K562 (cell line): ENCODE data around the gene HPCA. TPM values are rescaled to one million over a fixed set of nuclear protein-coding genes. Genes with fewer than 3 reads are reported as not detected.

Experiments
- ATAC-seq: fragments of 200-7000 bp; cut with Tn5 transposase; 3 replicates; pipeline ENCODE4 v1.9.1; 2020; ENCODE audit warnings: moderate library complexity
- BruUV-seq: library from RNA; stranded (reverse); fragments of 400-500 nt; replicated peaks from 2 replicates; lab custom pipeline; 2021; lab: Mats Ljungman, UMichigan
- CTCF ChIA-PET: fragments of 300-600 bp; formaldehyde crosslinking; extraction: SDS; loops from one replicate; lab custom pipeline; 2021; ENCODE audit warnings: low intra/inter-chr PET ratio; lab: Yijun Ruan, JAX
- POLR2A ChIA-PET: fragments of 300-600, 350-650 bp; sonication (Branson Sonifier 250); formaldehyde crosslinking; extraction: SDS; loops from one replicate; lab custom pipeline; 2021; ENCODE audit warnings: antibody characterized with exemption, inconsistent platforms; lab: Yijun Ruan, JAX
- DNase-seq, 4 experiments: peaks; one replicate each; pipeline versions ENCODE4 v3.0.0 to v3.0.0-alpha.2; 2011 to 2018; ENCODE audit warnings: low spot score in 3 of 4, mixed read lengths in 3 of 4; ENCODE audit errors: extremely low read depth in 1 of 4
- FAIRE-seq: peaks from 2 replicates; lab custom pipeline; 2011; peaks lifted over from hg19 to GRCh38; lab: Jason Lieb, UNC
- H2AFZ ChIP-seq: 2 replicates; pipeline ENCODE4 v1.6.0; 2011; ENCODE audit warnings: low read depth, low read length, control low read depth, inconsistent platforms
- H3K27ac ChIP-seq: fragments of 200-600 bp; 3 replicates; pipeline ENCODE4 v1.8.0; 2011; ENCODE audit warnings: low read depth, mild to moderate bottlenecking, control low read depth, inconsistent platforms, low read length, moderate library complexity, mixed read lengths; ENCODE audit errors: extremely low read depth
- H3K27me3 ChIP-seq, 2 experiments: fragments of 300-600 bp in 1 of 2; 2 replicates in 1 of 2; 3 replicates in 1 of 2; pipeline versions ENCODE4 v1.6.0 to v1.8.0; 2011; ENCODE audit warnings: inconsistent platforms in 2 of 2, low read length in 2 of 2, mild to moderate bottlenecking in 1 of 2, mixed read lengths in 1 of 2, moderate library complexity in 1 of 2; ENCODE audit not compliant: control insufficient read depth in 2 of 2, insufficient read depth in 2 of 2
- H3K36me3 ChIP-seq: fragments of 300-600 bp; 3 replicates; pipeline ENCODE4 v1.8.0; 2011; ENCODE audit warnings: mild to moderate bottlenecking, low read length, inconsistent platforms; ENCODE audit not compliant: control insufficient read depth, insufficient read depth
- H3K4me1 ChIP-seq, 2 experiments: fragments of 200-600 bp in 1 of 2; replicated peaks in 1 of 2; 2 replicates in 1 of 2; 3 replicates in 1 of 2; pipeline versions ENCODE4 v1.5.1 to v1.8.0; 2011; ENCODE audit warnings: inconsistent platforms in 2 of 2, low read length in 2 of 2, mild to moderate bottlenecking in 1 of 2, mixed read lengths in 1 of 2, moderate library complexity in 1 of 2; ENCODE audit not compliant: control insufficient read depth in 2 of 2, insufficient read depth in 2 of 2
- H3K4me2 ChIP-seq: 2 replicates; pipeline ENCODE4 v1.6.1; 2011; ENCODE audit warnings: low read length, control low read depth, inconsistent platforms, mixed read lengths; ENCODE audit not compliant: insufficient read depth
- H3K4me3 ChIP-seq: fragments of 200-600 bp; sonication (generic), shearing (Covaris generic); 2 replicates; pipeline ENCODE4 v1.5.1; 2016; ENCODE audit warnings: control low read depth, inconsistent platforms
- H3K79me2 ChIP-seq: fragments of 200-600 bp; 3 replicates; pipeline ENCODE4 v1.8.0; 2011; ENCODE audit warnings: low read length, inconsistent platforms; ENCODE audit not compliant: control insufficient read depth, insufficient read depth
- H3K9ac ChIP-seq, 2 experiments: 2 replicates each; pipeline versions ENCODE4 v1.6.0 to v1.6.1; 2011; ENCODE audit warnings: low read depth in 2 of 2, low read length in 2 of 2, control low read depth in 1 of 2, inconsistent platforms in 1 of 2, mild to moderate bottlenecking in 1 of 2, mixed read lengths in 1 of 2; ENCODE audit not compliant: insufficient read depth in 1 of 2
- H3K9me1 ChIP-seq: one replicate; pipeline ENCODE4 v1.6.0; 2011; ENCODE audit warnings: inconsistent platforms, mild to moderate bottlenecking, low read length, moderate library complexity; ENCODE audit not compliant: control insufficient read depth, insufficient read depth
- H3K9me3 ChIP-seq: replicated peaks from 2 replicates; pipeline ENCODE4 v1.5.1; 2011; ENCODE audit warnings: low read depth, low read length, inconsistent platforms; ENCODE audit not compliant: control insufficient read depth, insufficient read depth
- H4K20me1 ChIP-seq: replicated peaks from 2 replicates; pipeline ENCODE4 v1.6.1; 2011; ENCODE audit warnings: low read length, inconsistent platforms, mixed read lengths; ENCODE audit not compliant: control insufficient read depth, insufficient read depth
- ADNP ChIP-seq: fragments of 200-800 bp; sonication (Bioruptor generic); IDR thresholded peaks from 2 replicates; pipeline ENCODE4 v1.6.1; 2016; ENCODE audit warnings: missing genetic modification characterization, missing compliant biosample characterization
- BCL6 ChIP-seq: fragments of 250-450 bp; sonication (Bioruptor Pico); IDR thresholded peaks from 2 replicates; pipeline ENCODE4 v1.4.0; 2020
- BCOR ChIP-seq: fragments of 450-650 bp; IDR thresholded peaks from 2 replicates; pipeline ENCODE4 v1.6.1; 2016
- CHD4 ChIP-seq: fragments of 200-600 bp; sonication (generic); IDR thresholded peaks from 3 replicates; pipeline ENCODE4 v1.6.1; 2012; ENCODE audit warnings: low read depth, mild to moderate bottlenecking, mixed read lengths, low read length, inconsistent platforms; ENCODE audit not compliant: insufficient read depth, insufficient replicate concordance, poor library complexity, severe bottlenecking
- NR2C2 ChIP-seq, 2 experiments: fragments of 200-800 bp in 1 of 2; sonication (Bioruptor generic) in 1 of 2; sonication (generic) in 1 of 2; formaldehyde crosslinking in 1 of 2; IDR thresholded peaks; 2 replicates each; pipeline versions ENCODE4 v1.6.1 to v1.8.0; 2016 to 2022; ENCODE audit warnings: mild to moderate bottlenecking in 1 of 2, missing compliant biosample characterization in 1 of 2, missing genetic modification characterization in 1 of 2, missing genetic modification reagents in 1 of 2
- RBM25 ChIP-seq: fragments of 200-400 bp; formaldehyde crosslinking; IDR thresholded peaks from 2 replicates; pipeline ENCODE4 v1.6.1; 2018; ENCODE audit warnings: low read length, low read depth, moderate library complexity; ENCODE audit not compliant: severe bottlenecking
- TCF3 ChIP-seq: sonication (generic); formaldehyde crosslinking; IDR thresholded peaks from 2 replicates; pipeline ENCODE4 v1.4.0; 2020; ENCODE audit warnings: mild to moderate bottlenecking, missing genetic modification reagents
- ZNF140 ChIP-seq: fragments of 250-450 bp; sonication (Bioruptor Pico); IDR thresholded peaks from 2 replicates; pipeline ENCODE4 v1.8.0; 2021; ENCODE audit warnings: moderate library complexity, mild to moderate bottlenecking, inconsistent platforms
- WGBS: fragments of 100-300 bp; shearing (Covaris generic); methylation state at CpG from one replicate; pipeline ENCODE4 v1.1.6; 2016; ENCODE audit warnings: low coverage, mixed read lengths; ENCODE audit not compliant: insufficient coverage; ENCODE audit errors: missing lambda C conversion rate; 5-methylcytosine and 5-hydroxymethylcytosine counted together
- in situ Hi-C: fragments of 300-500 bp; cut with MboI; formaldehyde crosslinking; loops from 4 replicates; pipeline ENCODE4 v1.15.0; 2018; ENCODE audit warnings: inconsistent platforms, mixed read lengths
- intact Hi-C: fragments of 100-400 bp; cut with micrococcal nuclease; formaldehyde crosslinking; loops from 2 replicates; pipeline ENCODE4 v1.14.2; 2022
- polyA plus RNA-seq, 8 experiments: library from polyadenylated mRNA; depleted of rRNA in 4 of 8; stranded (reverse) in 5 of 8; unstranded in 3 of 8; fragments of >200 nt; fragmentation: Nextera tagmentation in 2 of 8; fragmentation: Illumina TruSeq in 1 of 8; extraction: Ambion mirVana in 2 of 8; extraction: Trizol in 1 of 8; gene quantifications; 2 replicates each; pipeline versions ENCODE4 v1.2.1 to v1.2.3, GENCODE V29; 2011 to 2014; ENCODE audit warnings: inconsistent platforms in 1 of 8, missing spikeins in 1 of 8
- total RNA-seq, 7 experiments: library from RNA; depleted of rRNA in 6 of 7; stranded (reverse); fragments of >200 nt in 6 of 7; fragmentation: Illumina TruSeq in 2 of 7; extraction: Trizol in 2 of 7; gene quantifications; 2 replicates each; pipeline versions ENCODE4 v1.2.1 to v1.2.3, GENCODE V29; 2011 to 2021; ENCODE audit warnings: low replicate concordance in 1 of 7

HPCA gene
- total and polyA plus RNA-seq, 9 of the 15 experiments (the other 6 are each of a cell fraction or from before 2014, with no cell fraction given), result not detected

- no peak overlapping the region for H2AFZ ChIP-seq
- H3K36me3 ChIP-seq, result no peaks in the 10 kb centered on the region
- peaks cover 5% of the 10 kb centered on the region; the same call in 1 of the 2 replicates for H4K20me1 ChIP-seq
- no peak for ATAC-seq
- no peak for FAIRE-seq
- no peak overlapping the region for H3K9ac ChIP-seq
- no peak for DNase-seq
- WGBS, result 13% methylated on average over 6 of the region's 6 CpGs
- no peak overlapping the region for H3K4me3 ChIP-seq
- no peak overlapping the region for H3K27ac ChIP-seq
- H3K9me1 ChIP-seq, result no peaks in the 10 kb centered on the region
- CTCF ChIA-PET, result no interaction called here
- intact Hi-C loops (no loop called here), in situ Hi-C loops (no loop called here)
- H3K9me3 ChIP-seq, result no peaks in the 10 kb centered on the region
- POLR2A ChIA-PET, result interaction anchor here (0.8 kb wide), 1 partner anchor 185 kb away, joined by 3 read pairs; no protein-coding TSS in a partner anchor
- H3K4me2 ChIP-seq, result no peak overlapping the region
- no peaks in the 10 kb centered on the region for H3K79me2 ChIP-seq
- H3K4me1 ChIP-seq, result peaks cover 6 to 15% of the 10 kb centered on the region in 2 experiments
- peaks cover 9 to 48% of the 10 kb centered on the region in 2 experiments for H3K27me3 ChIP-seq
- TF ChIP-seq NR2C2 (CRISPR knock-in tag; IDR thresholded peaks at IDR 0.05) (0 out of 2 replicates have a peak, but pooled peaks have one; percentile 2), NR2C2 (tag; IDR thresholded peaks at IDR 0.05) (no peak), ZNF140 (CRISPR knock-in tag) (no peak)
- TF ChIP-seq, all 486 proteins: peak for 1
- no TSS peak for BruUV-seq
These were observed 16.2 kb downstream of the HPCA start for GRCh38 chr1:32902535-32902920.

GRCh38 chr1:32903991-32904785, 17.9 kb downstream of the HPCA start:
- BruUV-seq, result no TSS peak
- H3K4me1 ChIP-seq, result peaks cover 6 to 15% of the 10 kb centered on the region in 2 experiments
- peaks cover 5% of the 10 kb centered on the region; the same call in 1 of the 2 replicates for H4K20me1 ChIP-seq
- 16% methylated on average over 3 of the region's 3 CpGs for WGBS
- no peaks in the 10 kb centered on the region for H3K36me3 ChIP-seq
- no peaks in the 10 kb centered on the region for H3K79me2 ChIP-seq
- FAIRE-seq (no peak), ATAC-seq (peak; percentile 19; the same call in 1 of the 3 replicates), DNase-seq (no peak)
- H3K9ac ChIP-seq, result no peak overlapping the region
- no peak overlapping the region for H3K4me3 ChIP-seq
- POLR2A ChIA-PET, result interaction anchor here (0.7 to 1.2 kb wide), 4 partner anchors 8 to 84 kb away, joined by 3 to 5 read pairs (median 3); no protein-coding TSS in a partner anchor
- H3K9me3 ChIP-seq, result no peaks in the 10 kb centered on the region
- intact Hi-C loops, result no loop called here
- H3K27me3 ChIP-seq, result peaks cover 13 to 32% of the 10 kb centered on the region in 2 experiments
- no peaks in the 10 kb centered on the region for H3K9me1 ChIP-seq
- in situ Hi-C loops, result no loop called here
- TF ChIP-seq CHD4 (peak; percentile 41), BCOR (peak; percentile 44; the same call in 1 of the 2 replicates), BCL6 (no peak), RBM25 (peak; percentile 70), ADNP (peak; percentile 70), TCF3 (CRISPR knock-in tag) (0 out of 2 replicates have a peak, but pooled peaks have one; percentile 9)
- H3K27ac ChIP-seq, result no peak overlapping the region
- CTCF ChIA-PET, result interaction anchor here (0.7 kb wide), 1 partner anchor 186 kb away, joined by 5 read pairs; no protein-coding TSS in a partner anchor
- H3K4me2 ChIP-seq, result no peak overlapping the region
- no peak overlapping the region for H2AFZ ChIP-seq
